ENCODE data around the gene AQP3.
A peak's percentile ranks its signal among the peaks of the same experiment; 100 is the strongest.
"Not testable (repeated sequence)": the region's sequence is repeated elsewhere in the genome, so short reads cannot be mapped to it uniquely, and the experiment has no call there.

The AQP3 gene

DNA sequence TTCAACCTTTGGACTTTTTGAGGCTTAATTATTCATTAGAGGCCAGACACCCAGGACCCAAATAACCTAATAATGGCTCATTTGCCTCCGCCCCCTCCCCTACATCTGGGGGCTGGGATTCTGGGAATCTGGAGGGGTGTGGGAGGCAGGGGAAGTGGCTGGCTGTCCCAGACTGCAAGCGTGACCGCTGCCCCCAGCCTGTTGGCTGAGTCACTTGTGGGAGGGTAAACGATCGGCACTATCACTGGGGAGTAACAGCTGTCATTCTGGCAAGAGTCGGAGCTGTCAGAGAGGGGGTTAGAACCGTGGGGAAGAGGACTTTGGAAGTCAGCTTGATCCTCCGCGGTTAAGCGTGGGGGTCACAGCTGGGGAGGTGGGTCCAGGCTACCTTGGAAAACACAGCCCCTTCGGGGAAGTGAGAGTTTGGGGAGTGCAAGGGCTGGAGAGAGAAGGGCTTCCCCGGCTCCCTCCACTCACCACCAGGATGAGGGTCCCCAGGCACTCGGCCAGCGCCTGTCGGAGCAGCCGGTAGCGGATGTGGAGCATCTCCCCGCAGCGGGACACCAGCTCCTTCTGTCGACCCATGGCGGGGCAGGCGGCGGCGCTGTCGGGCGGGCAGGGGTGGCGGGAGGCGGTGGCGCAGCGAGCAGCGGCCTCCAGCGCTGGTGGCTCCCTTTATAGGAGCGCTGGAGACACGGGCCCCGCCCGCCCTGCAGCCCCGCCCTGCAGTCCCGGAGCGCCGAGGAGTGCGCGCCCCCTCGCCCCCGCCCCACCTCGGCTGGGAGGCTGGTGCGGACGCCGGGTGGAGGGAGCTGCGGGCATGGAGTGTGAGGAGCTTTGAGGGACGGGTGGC is at the start of gene AQP3:
AQP3 (minus strand) TSS at position 648 of the 853 bp plus-strand sequence; CDS start at position 585, 63 bp downstream.
- peak; percentile 88 for DNase-seq (ENCODE audit: low spot score)

DNA sequence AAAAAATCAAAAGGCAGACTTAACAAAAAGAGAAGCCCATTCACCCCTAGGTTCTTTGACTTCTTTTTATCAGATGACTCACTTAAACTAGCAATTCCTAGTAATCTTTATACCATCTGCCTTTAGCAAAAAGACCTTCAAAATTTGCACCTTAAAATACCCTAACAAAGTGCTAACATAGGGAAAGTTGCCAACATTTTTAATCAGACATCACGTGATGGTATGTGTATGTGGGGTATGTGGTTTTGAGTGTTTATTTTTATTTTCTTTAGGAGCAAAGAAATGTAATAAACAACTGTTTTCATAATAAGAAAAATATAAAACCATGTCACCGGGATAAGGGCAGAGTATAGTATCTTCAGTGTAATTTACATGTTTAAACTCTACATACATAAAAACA is 46.4 kb upstream of the AQP3 start:
- not testable (repeated sequence) for DNase-seq (ENCODE audit: low spot score)

DNA sequence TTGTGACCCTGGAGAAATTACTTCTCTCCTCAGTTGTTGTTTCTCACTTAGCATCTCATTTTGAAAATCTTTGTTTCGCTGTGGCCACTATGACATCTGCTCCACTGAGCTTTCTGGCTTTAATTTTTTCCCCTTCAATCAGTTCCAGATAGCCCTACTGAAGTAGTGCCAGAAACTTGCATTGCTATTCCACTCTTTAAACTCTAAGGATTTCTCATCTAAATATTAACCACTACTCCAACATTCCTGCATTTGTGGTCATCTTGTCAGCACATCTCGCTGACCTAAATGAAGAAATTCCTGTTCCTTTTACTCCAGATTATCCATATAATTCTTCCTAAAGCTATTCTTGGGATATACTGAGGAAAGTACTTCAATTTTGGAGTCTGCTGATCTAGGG is 41.7 kb upstream of the AQP3 start:
- peak; percentile 46 for DNase-seq (ENCODE audit: low spot score)

DNA sequence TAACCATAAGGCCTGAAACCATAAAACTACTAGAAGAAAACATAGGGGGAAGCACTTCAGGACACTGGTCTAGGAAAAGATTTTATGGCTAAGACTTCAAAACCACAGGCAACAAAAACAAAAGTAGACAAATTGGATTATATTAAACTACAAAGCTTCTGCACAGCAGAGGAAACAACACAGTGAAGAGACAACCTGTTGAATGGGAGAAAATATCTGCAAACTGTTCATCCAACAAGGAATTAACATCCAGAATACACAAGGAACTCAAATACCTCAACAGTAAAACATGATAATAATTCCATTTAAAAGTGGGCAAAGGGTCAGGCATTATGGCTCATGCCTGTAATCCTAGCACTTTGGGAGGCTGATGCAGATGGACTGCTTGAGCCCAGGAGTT is 37.9 kb upstream of the AQP3 start:
- DNase-seq (ENCODE audit: low spot score), result not testable (repeated sequence)

DNA sequence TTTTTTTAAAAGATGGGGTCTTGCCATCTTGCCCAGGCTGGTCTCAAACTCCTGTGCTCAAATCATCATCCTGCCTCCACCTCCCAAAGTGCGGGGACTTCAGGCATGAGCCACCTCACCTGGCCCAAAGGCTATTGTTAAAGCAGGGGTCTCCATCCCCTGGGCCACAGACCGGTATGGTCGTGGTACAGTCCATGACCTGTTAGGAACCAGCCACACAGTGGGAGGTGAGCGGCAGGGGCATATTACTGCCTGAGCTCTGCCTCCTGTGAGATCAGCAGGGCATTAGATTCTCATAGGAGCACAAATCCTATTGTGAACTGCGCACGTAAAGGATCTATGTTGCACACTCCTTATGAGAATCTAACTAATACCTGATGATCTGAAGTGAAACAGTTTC is 33.6 kb upstream of the AQP3 start:
- no peak for DNase-seq (ENCODE audit: low spot score)

DNA sequence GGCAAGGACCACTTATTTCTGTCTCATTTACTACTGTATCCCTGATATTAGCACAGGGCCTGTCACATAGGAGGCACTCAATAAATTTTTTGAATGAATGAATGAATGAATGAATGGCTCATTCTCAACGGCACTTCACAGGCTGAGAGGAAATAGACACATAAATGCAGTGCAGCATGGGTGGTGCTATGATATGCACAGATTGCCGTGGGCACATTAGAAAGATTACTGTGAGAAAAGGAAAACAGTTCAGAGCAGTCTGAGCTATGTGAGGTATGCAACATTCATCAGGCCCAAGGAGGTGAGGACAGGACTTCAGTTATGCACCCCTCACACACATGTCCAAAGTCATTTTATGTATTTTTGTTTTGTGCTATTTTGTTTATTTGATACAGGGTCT is 32.7 kb upstream of the AQP3 start:
- DNase-seq (ENCODE audit: low spot score), result no peak

DNA sequence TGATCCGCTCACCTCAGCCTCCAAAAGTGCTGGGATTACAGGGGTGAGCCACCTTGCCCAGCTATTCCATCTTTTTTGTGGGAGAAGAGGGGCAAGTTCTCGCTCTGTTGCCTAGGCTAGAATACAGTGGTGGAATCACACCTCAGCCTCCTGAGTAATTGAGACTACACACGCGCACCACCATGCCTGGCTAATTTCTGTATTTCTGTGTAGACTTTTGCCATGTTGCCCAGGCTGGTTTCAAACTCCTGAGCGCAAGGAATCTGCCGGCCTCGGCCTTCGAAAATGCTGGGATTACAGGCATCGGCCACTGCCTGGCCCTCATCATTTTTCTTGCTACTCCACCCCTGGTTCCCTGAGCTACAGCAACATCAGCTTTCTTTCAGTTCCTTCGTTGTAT is 29.1 kb upstream of the AQP3 start:
- no peak for DNase-seq (ENCODE audit: low spot score)

DNA sequence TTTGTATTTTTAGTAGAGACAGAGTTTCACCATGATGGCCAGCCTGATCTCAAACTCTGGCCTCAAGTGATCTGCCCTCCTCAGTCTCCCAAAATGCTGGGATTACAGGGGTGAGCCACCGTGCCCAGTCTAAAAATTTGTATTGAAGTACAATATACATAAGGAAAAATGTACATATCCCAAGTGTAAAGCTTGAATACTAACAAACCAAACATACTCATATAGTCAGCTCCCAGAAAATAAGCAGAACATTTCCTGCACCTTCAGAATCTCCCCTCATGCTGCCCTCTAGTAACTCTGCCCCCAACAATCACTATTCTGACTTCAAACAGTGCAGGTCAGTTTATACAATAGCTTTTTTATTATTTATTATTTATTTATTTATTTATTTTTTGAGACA is 28.0 kb upstream of the AQP3 start:
- no peak for DNase-seq (ENCODE audit: low spot score)

DNA sequence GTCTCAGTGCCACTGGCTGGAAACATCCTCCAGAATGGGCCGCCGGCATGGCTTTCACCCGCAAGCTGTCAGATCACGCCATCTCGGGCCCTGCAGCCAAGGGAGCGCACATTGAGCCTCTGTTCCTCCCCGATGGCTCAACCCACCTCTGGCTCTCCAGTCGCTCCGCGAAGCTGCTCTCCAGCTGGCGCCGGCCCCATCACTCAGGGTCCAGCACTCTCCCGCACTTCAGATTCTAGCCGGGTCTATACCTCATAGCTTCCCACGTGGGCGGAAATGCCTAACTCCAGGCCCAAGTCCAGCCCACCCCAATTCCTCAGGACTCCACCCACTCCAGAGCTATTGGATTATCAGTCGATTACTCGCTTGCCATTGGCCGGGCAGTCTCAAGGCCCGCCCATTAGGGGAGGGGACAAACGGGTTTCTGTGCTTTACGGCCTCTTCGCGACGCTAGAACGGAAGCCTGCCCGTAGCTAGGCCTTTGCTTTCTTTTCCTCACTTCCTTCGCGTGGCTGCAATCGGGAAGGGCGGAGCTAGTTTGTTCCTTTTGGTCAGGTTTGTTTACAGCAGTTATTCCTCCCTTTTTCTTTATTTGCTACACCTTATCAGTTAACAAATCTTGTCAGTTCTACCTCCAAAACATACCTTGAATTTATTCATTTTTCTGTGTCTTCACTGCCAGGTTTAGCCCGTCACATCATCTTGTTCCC is 26.4 kb upstream of the AQP3 start, which contains the start of gene NOL6:
NOL6 (minus strand) TSS at position 282 of the 710 bp plus-strand sequence; CDS start at position 200, 82 bp downstream.
- peak; percentile 98 for DNase-seq (ENCODE audit: low spot score)

DNA sequence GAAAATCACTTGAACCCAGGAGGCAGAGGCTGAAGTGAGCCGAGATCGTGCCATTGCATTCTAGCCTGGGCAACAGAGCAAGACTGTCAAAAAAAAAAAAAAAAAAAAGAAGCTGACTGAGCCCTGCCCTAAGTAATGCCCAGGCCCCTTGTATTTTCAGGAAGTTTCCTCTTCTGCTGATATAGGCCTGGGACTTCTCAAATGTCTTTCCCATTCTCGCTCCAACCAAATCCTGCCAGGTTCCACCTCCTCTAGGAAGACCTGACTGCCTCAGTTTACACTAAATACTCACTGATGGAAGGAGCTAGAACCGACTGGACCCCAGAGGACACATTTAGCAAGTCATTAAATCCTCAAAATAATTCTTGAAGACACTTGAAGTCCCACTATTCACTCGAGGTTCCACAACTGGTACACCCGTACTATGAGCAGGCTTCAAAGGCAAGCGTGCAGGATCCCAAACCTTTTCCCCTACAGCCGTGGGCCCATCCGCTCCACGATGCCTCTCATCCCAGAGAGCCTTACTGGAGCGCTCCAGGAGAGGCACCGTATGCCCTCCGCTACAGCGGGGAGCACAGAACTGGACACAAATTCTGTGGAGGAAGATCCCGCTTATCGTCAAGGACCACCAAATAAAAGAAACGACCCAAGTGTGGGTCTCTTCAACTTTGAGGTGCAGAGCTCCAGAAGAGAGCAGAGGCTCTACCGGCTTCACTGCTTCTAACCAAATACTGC is 25.7 kb upstream of the AQP3 start:
- no peak for DNase-seq (ENCODE audit: low spot score)

DNA sequence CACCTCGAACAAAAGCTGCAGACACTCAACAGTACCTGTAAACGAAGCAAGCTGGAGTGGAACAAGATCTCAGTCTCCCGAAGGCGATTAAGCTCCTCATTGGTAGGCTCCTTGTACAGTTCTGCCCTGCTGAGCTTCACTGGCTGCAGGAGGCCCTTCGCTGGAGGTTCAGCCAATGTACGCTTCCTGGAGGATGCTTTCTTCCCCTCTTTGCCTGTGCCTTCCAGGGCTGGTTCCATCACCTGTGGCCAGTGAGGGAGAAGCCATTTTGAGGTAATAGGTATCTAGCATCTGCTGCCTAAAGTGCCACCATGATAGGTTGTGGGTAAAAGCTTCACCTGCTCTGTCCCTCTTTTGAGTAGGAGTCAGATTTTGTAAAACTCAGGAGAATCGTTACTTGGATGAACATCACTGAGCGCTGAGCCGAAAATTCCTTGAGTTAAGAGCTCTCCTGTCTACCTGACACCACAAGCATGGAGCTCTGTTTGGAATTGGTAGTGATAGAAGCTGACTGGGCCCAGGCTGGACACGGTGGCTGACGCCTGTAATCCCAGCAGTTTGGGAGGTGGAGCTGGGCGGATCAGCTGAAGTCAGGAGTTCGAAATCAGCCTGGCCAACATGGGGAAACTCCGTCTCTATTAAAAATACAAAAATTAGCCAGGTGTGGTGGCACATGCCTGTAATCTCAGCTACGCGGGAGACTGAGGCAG is 24.9 kb upstream of the AQP3 start:
- DNase-seq (ENCODE audit: low spot score), result no peak

DNA sequence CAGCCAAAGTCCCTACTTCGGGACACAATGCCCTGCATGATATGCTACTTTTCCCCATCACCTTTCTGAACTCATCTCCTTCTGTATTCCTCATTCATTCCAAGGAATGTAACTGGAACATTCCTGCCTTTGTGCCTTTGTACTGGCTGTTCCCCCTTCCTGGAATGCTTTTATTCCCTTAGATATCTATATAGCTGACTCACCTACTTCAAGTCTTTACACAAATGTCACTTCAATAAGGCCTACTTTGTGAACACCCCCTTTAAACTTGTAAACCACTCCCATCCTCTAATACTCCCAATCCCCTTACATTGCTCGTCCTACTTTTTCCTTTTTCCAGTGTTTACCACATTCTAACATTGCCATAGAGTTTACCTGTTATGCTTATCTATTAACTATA is 24.0 kb upstream of the AQP3 start:
- DNase-seq (ENCODE audit: low spot score), result no peak

DNA sequence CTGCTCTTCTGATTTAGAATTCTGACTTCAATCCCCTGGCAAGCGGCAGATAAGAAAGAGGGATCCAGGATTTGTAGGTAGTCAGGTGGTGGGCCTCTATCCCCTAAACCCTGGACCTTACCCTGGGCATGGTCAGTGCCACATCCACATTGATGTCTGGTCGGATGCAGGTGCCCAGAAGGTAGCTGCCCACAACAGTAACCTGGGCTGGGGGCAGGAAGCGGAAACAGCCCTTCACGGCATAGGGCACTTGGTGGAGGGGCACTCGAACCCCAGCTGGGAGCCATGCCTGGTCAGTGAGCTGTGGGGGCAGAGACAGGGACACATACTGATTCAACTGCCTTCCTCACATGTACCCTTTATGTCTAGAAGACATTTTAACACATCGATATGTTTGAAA is 22.5 kb upstream of the AQP3 start:
- DNase-seq (ENCODE audit: low spot score), result no peak

DNA sequence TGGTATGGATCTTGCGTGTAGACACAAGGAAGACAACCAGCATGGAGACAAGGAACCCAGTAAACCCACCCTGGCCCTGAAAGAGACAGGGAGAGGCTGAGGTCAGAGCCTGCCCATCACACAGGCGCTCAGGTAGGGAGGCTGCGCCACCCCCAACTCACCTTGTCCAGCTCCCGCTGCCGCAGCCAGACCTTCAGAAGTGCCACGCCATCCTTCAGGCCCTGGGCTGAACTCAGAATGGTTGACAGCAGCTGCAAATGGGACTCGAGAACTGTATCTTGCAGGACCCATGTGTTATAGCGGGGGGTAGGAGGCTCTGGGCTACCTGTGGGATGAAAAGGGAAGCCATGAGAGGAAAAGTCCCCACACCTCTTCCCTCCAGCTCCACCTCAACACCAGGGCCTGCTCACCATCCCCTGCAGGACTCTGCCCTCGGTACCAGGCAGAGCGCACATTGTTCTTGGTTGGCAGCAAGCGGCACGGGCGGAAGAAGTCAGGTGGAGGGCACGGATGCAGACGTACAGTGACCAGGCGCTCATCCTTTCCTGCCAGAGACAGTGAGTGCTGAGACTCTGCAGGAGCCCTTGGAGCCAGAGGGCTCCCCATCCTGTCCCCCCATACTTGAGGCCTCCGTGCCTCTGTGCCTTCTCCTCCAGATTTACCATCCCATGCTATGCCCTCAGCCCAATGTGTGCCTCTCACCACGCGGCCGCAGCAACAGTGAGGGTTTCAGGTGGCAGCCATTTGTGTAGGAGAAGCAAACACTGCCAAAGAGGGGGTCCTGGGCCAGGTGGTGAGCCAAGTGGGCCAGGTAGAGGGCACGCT is 21.6 kb upstream of the AQP3 start:
- DNase-seq (ENCODE audit: low spot score), result no peak

DNA sequence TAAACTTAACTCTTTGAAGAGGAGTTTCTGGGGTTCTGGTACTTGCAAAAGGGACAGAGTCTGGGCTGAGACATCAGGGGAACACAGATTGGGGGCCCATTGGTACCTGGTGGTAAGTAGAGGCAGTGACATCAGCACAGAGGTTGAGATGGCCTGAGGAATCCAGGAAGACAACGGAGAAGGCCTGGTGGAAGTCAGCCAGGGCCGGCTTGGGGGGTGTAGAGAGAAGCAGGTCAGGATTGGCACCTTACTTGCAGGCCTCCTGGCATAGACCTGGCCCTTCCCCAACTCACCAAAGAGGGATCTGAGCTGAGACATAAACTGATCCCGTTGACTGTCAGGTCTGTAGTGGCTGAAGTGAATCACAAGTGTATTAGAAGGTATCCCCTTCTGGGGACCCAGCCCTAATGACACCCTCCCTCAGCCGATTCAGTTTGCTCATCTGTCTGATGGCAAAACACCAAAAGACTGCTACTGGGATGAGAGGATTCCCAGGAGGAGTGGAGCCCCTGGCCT is 20.9 kb upstream of the AQP3 start:
- DNase-seq (ENCODE audit: low spot score), result no peak

DNA sequence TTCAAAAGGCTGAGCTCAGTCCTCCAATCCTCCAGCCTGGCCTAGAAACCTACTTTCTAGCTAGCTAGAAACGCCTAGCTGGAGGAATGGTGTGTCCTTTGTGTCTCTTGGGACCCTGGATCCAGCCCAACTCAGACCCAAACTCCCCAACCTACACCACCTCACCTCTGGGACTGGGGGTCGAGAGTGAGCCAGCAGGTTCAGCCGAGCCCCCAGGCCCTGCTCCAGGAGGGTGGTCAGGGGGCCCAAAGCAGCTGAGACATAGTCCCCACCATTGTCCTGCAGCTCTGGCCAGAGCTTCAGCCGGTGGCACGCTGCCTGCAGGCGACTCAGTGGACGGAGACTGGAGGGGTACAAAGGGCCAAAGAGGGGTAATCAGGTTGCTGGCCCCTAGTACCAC is 20.1 kb upstream of the AQP3 start:
- DNase-seq (ENCODE audit: low spot score), result peak; percentile 4

DNA sequence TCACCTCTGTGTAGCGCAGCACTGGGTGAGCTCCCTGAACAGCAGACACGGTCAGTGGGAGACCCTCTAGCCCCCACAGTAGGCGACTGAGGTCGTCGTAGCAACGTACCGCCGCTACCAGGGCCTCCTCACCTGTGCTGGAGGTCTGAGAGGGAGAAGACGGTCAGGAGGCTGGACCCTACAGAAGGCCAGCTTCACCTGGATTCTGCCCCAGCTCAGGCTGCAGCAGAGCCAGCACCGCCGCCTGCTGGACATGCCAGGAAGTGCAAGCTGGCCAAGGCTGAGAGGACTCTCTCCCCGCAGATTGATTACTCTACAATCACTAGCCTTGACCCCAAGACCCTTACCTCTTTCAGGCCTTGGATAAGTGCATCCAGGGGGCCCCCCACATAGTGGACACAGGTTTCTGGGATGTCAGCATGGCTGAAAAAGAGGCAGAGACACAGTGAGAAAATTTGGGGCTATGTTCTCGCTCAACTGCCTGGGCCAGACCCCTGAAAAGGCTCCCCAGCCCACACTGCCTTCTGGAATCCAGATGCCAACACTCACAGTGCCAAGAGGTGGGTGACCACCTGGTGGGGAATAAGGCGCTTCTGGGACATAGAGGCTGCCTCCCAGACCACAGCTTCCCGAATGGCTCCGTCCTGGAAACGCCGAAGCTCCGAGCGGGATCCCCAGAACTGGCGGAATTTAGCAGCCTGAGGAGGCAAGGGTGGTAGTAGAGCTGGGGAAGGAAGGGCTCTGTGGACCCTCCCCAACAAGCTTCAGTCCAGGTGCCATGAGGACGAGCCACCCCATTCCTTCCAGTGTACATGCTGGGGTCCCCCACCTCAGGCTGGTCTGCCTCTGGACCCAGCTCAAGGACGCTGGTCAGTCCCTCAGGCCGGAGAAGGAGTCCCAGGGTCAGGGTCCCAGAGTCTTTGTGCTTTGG is 19.4 kb upstream of the AQP3 start:
- peak; percentile 82 for DNase-seq (ENCODE audit: low spot score)

DNA sequence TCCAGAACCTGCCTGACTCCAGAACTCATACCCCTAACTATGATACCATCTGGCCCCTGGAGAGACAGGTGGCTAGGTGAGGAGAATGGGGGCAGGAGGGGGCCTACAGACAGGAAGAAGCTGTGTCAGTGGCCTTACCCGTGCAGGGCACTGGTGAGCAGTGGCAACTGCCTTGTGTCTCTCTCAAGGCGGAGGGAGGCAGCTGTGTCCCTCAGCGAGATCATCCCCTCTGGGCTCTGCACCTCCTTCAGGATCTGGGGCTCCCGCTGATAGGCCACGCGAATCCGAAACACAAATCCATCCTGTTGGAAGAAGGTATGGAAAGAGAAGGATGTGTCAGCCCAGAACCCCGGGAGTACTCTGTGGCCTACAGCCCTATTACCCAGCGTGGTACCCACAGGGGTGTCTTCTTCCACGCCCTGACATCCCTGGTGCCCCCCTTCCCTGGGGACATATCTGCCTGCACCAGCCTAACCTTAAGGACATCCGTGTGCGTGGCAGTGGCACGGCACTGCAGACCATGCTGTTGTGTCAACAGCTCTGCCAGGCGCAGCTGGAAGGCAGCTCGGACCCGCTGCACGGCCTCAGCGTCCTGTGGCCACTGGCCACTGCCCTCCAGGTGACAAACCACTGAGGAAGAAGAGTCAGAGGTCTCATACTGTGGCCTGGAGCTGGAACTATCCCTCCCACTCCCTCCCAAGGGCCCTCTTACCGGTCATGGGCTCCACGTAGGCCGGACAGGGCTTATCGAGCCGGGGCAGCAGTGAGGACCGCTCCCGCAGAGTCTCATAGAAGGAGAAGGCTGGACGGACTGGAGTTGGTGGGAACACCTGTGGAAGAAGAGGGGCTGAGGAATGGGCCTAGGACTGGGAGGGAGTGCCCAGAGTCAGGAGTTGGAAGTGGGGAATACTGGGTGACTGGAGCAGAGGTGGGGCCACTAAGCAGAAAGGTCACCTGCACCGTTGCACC is 18.5 kb upstream of the AQP3 start:
- no peak for DNase-seq (ENCODE audit: low spot score)

DNA sequence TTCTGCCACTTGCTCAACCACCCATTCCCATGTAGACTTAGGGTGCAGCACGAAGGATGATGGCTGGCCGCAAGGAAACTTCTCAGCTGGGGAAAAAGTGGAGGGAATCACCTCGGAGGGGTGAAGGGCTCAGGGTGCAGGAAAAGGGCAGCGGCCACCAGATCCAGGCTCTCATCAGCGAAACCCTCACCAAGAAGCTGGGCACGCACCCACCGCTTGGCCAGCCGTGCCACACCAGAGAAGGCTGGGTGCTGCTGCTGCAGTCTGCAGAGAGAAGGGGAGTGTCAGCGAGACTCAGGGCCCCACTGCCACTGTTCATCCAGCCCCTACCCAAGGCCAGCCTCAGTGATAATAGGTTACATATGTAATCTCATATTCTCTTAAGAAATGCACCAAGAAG is 17.7 kb upstream of the AQP3 start:
- no peak for DNase-seq (ENCODE audit: low spot score)
